ENCODE measurements around the gene RASL12.

GRCh38 chr15:65059931-65060596 lies 7.7 kb downstream of the RASL12 start:
- TF ChIP-seq POLR2A (IDR thresholded peaks at IDR 0.05) (no peak), POLR2AphosphoS5 (IDR thresholded peaks at IDR 0.05; ENCODE audit: insufficient read depth in 1 of 2, low read depth in 1 of 2) (no peak)
